K562 (cell line): ENCODE data around the gene GPD2. TPM values are rescaled to one million over a fixed set of nuclear protein-coding genes. Genes with fewer than 3 reads are reported as not detected.

Experiments
- ATAC-seq: fragments of 200-7000 bp; cut with Tn5 transposase; 3 replicates; pipeline ENCODE4 v1.9.1; 2020; ENCODE audit warnings: moderate library complexity
- BruUV-seq: library from RNA; stranded (reverse); fragments of 400-500 nt; replicated peaks from 2 replicates; lab custom pipeline; 2021; lab: Mats Ljungman, UMichigan
- CTCF ChIA-PET: fragments of 300-600 bp; formaldehyde crosslinking; extraction: SDS; loops from one replicate; lab custom pipeline; 2021; ENCODE audit warnings: low intra/inter-chr PET ratio; lab: Yijun Ruan, JAX
- POLR2A ChIA-PET: fragments of 300-600, 350-650 bp; sonication (Branson Sonifier 250); formaldehyde crosslinking; extraction: SDS; loops from one replicate; lab custom pipeline; 2021; ENCODE audit warnings: antibody characterized with exemption, inconsistent platforms; lab: Yijun Ruan, JAX
- DNase-seq, 4 experiments: peaks; one replicate each; pipeline versions ENCODE4 v3.0.0 to v3.0.0-alpha.2; 2011 to 2018; ENCODE audit warnings: low spot score in 3 of 4, mixed read lengths in 3 of 4; ENCODE audit errors: extremely low read depth in 1 of 4
- FAIRE-seq: peaks from 2 replicates; lab custom pipeline; 2011; peaks lifted over from hg19 to GRCh38; lab: Jason Lieb, UNC
- H2AFZ ChIP-seq: 2 replicates; pipeline ENCODE4 v1.6.0; 2011; ENCODE audit warnings: low read depth, low read length, control low read depth, inconsistent platforms
- H3K27ac ChIP-seq: fragments of 200-600 bp; 3 replicates; pipeline ENCODE4 v1.8.0; 2011; ENCODE audit warnings: low read depth, mild to moderate bottlenecking, control low read depth, inconsistent platforms, low read length, moderate library complexity, mixed read lengths; ENCODE audit errors: extremely low read depth
- H3K27me3 ChIP-seq, 2 experiments: fragments of 300-600 bp in 1 of 2; 2 replicates in 1 of 2; 3 replicates in 1 of 2; pipeline versions ENCODE4 v1.6.0 to v1.8.0; 2011; ENCODE audit warnings: inconsistent platforms in 2 of 2, low read length in 2 of 2, mild to moderate bottlenecking in 1 of 2, mixed read lengths in 1 of 2, moderate library complexity in 1 of 2; ENCODE audit not compliant: control insufficient read depth in 2 of 2, insufficient read depth in 2 of 2
- H3K36me3 ChIP-seq: fragments of 300-600 bp; 3 replicates; pipeline ENCODE4 v1.8.0; 2011; ENCODE audit warnings: mild to moderate bottlenecking, low read length, inconsistent platforms; ENCODE audit not compliant: control insufficient read depth, insufficient read depth
- H3K4me1 ChIP-seq, 2 experiments: fragments of 200-600 bp in 1 of 2; replicated peaks in 1 of 2; 2 replicates in 1 of 2; 3 replicates in 1 of 2; pipeline versions ENCODE4 v1.5.1 to v1.8.0; 2011; ENCODE audit warnings: inconsistent platforms in 2 of 2, low read length in 2 of 2, mild to moderate bottlenecking in 1 of 2, mixed read lengths in 1 of 2, moderate library complexity in 1 of 2; ENCODE audit not compliant: control insufficient read depth in 2 of 2, insufficient read depth in 2 of 2
- H3K4me2 ChIP-seq: 2 replicates; pipeline ENCODE4 v1.6.1; 2011; ENCODE audit warnings: low read length, control low read depth, inconsistent platforms, mixed read lengths; ENCODE audit not compliant: insufficient read depth
- H3K4me3 ChIP-seq: fragments of 200-600 bp; sonication (generic), shearing (Covaris generic); 2 replicates; pipeline ENCODE4 v1.5.1; 2016; ENCODE audit warnings: control low read depth, inconsistent platforms
- H3K79me2 ChIP-seq: fragments of 200-600 bp; 3 replicates; pipeline ENCODE4 v1.8.0; 2011; ENCODE audit warnings: low read length, inconsistent platforms; ENCODE audit not compliant: control insufficient read depth, insufficient read depth
- H3K9ac ChIP-seq, 2 experiments: 2 replicates each; pipeline versions ENCODE4 v1.6.0 to v1.6.1; 2011; ENCODE audit warnings: low read depth in 2 of 2, low read length in 2 of 2, control low read depth in 1 of 2, inconsistent platforms in 1 of 2, mild to moderate bottlenecking in 1 of 2, mixed read lengths in 1 of 2; ENCODE audit not compliant: insufficient read depth in 1 of 2
- H3K9me1 ChIP-seq: one replicate; pipeline ENCODE4 v1.6.0; 2011; ENCODE audit warnings: inconsistent platforms, mild to moderate bottlenecking, low read length, moderate library complexity; ENCODE audit not compliant: control insufficient read depth, insufficient read depth
- H3K9me3 ChIP-seq: replicated peaks from 2 replicates; pipeline ENCODE4 v1.5.1; 2011; ENCODE audit warnings: low read depth, low read length, inconsistent platforms; ENCODE audit not compliant: control insufficient read depth, insufficient read depth
- H4K20me1 ChIP-seq: replicated peaks from 2 replicates; pipeline ENCODE4 v1.6.1; 2011; ENCODE audit warnings: low read length, inconsistent platforms, mixed read lengths; ENCODE audit not compliant: control insufficient read depth, insufficient read depth
- ADNP ChIP-seq: fragments of 200-800 bp; sonication (Bioruptor generic); IDR thresholded peaks from 2 replicates; pipeline ENCODE4 v1.6.1; 2016; ENCODE audit warnings: missing genetic modification characterization, missing compliant biosample characterization
- BRD4 ChIP-seq: fragments of 200-600 bp; sonication (generic); IDR thresholded peaks from 2 replicates; pipeline ENCODE4 v1.6.1; 2017; ENCODE audit warnings: inconsistent platforms
- CBFA2T3 ChIP-seq: fragments of 450-650 bp; IDR thresholded peaks from 2 replicates; pipeline ENCODE4 v1.6.1; 2017
- CBX8 ChIP-seq: fragments of 200-600 bp; sonication (generic); IDR thresholded peaks from 2 replicates; pipeline ENCODE4 v1.6.1; 2012; ENCODE audit warnings: borderline replicate concordance, mixed run types, low read depth, mild to moderate bottlenecking, moderate library complexity, mixed read lengths, low read length, control low read depth, inconsistent platforms; ENCODE audit not compliant: poor library complexity, severe bottlenecking; ENCODE audit errors: extremely low read depth
- DNMT1 ChIP-seq: fragments of 450-650 bp; IDR thresholded peaks from 2 replicates; pipeline ENCODE4 v1.6.1; 2016; ENCODE audit warnings: antibody characterized with exemption, mild to moderate bottlenecking
- ESRRA ChIP-seq: fragments of 450-650 bp; IDR thresholded peaks from 2 replicates; pipeline ENCODE4 v1.6.1; 2014; ENCODE audit warnings: low read depth, mild to moderate bottlenecking, moderate library complexity, borderline replicate concordance
- FOS ChIP-seq: IDR thresholded peaks from 3 replicates; pipeline ENCODE4 v1.6.1; 2011; ENCODE audit not compliant: insufficient read length; ENCODE audit errors: extremely low read depth
- FOXK1 ChIP-seq: sonication (generic); formaldehyde crosslinking; IDR thresholded peaks from 2 replicates; pipeline ENCODE4 v1.8.0; 2022; ENCODE audit warnings: missing genetic modification reagents, mild to moderate bottlenecking, borderline replicate concordance
- HMG20A ChIP-seq: fragments of 450-650 bp; formaldehyde crosslinking; conservative IDR thresholded peaks from 2 replicates; pipeline ENCODE4 v1.4.0; 2020; ENCODE audit warnings: mild to moderate bottlenecking, mixed read lengths
- MAZ ChIP-seq, 2 experiments: fragments of 450-650 bp in 1 of 2; sonication (generic) in 1 of 2; formaldehyde crosslinking; IDR thresholded peaks in 1 of 2; conservative IDR thresholded peaks in 1 of 2; 2 replicates each; pipeline versions ENCODE4 v1.4.0 to v1.5.0; 2020; ENCODE audit warnings: mild to moderate bottlenecking in 1 of 2, missing genetic modification reagents in 1 of 2
- POLR3G ChIP-seq: IDR thresholded peaks from 2 replicates; pipeline ENCODE4 v1.6.1; 2011; ENCODE audit not compliant: insufficient read length, insufficient replicate concordance; ENCODE audit errors: extremely low read depth
- ZNF124 ChIP-seq: sonication (generic); formaldehyde crosslinking; IDR thresholded peaks from 2 replicates; pipeline ENCODE4 v1.8.1; 2022; ENCODE audit warnings: missing genetic modification reagents
- ZNF165 ChIP-seq: fragments of 250-450 bp; sonication (Bioruptor Pico); IDR thresholded peaks from 2 replicates; pipeline ENCODE4 v1.4.0; 2020; ENCODE audit warnings: borderline replicate concordance
- ZNF77 ChIP-seq: fragments of 250-450 bp; sonication (Bioruptor Pico); IDR thresholded peaks from 2 replicates; pipeline ENCODE4 v1.5.0; 2020
- WGBS: fragments of 100-300 bp; shearing (Covaris generic); methylation state at CpG from one replicate; pipeline ENCODE4 v1.1.6; 2016; ENCODE audit warnings: low coverage, mixed read lengths; ENCODE audit not compliant: insufficient coverage; ENCODE audit errors: missing lambda C conversion rate; 5-methylcytosine and 5-hydroxymethylcytosine counted together
- in situ Hi-C: fragments of 300-500 bp; cut with MboI; formaldehyde crosslinking; loops from 4 replicates; pipeline ENCODE4 v1.15.0; 2018; ENCODE audit warnings: inconsistent platforms, mixed read lengths
- intact Hi-C: fragments of 100-400 bp; cut with micrococcal nuclease; formaldehyde crosslinking; loops from 2 replicates; pipeline ENCODE4 v1.14.2; 2022
- polyA plus RNA-seq, 8 experiments: library from polyadenylated mRNA; depleted of rRNA in 4 of 8; stranded (reverse) in 5 of 8; unstranded in 3 of 8; fragments of >200 nt; fragmentation: Nextera tagmentation in 2 of 8; fragmentation: Illumina TruSeq in 1 of 8; extraction: Ambion mirVana in 2 of 8; extraction: Trizol in 1 of 8; gene quantifications; 2 replicates each; pipeline versions ENCODE4 v1.2.1 to v1.2.3, GENCODE V29; 2011 to 2014; ENCODE audit warnings: inconsistent platforms in 1 of 8, missing spikeins in 1 of 8
- total RNA-seq, 7 experiments: library from RNA; depleted of rRNA in 6 of 7; stranded (reverse); fragments of >200 nt in 6 of 7; fragmentation: Illumina TruSeq in 2 of 7; extraction: Trizol in 2 of 7; gene quantifications; 2 replicates each; pipeline versions ENCODE4 v1.2.1 to v1.2.3, GENCODE V29; 2011 to 2021; ENCODE audit warnings: low replicate concordance in 1 of 7
- TF ChIP-seq, protein P1 (sequence below): fragments of 450-650 bp; IDR thresholded peaks from one replicate; pipeline ENCODE4 v1.6.1; 2018; ENCODE audit warnings: mild to moderate bottlenecking, moderate library complexity; ENCODE audit not compliant: partially characterized antibody
- TF ChIP-seq, protein P2 (sequence below): fragments of 250-450 bp; sonication (Bioruptor Pico); IDR thresholded peaks from 2 replicates; pipeline ENCODE4 v1.8.0; 2022; ENCODE audit warnings: moderate library complexity, mild to moderate bottlenecking, inconsistent platforms
- TF ChIP-seq, protein P3 (sequence below): sonication (generic); formaldehyde crosslinking; IDR thresholded peaks from 2 replicates; pipeline ENCODE4 v1.8.1; 2023; ENCODE audit warnings: mild to moderate bottlenecking, missing genetic modification reagents
- TF ChIP-seq, protein P4 (sequence below): fragments of 250-450 bp; sonication (Bioruptor Pico); IDR thresholded peaks from 2 replicates; pipeline ENCODE4 v1.5.1; 2021; ENCODE audit warnings: mild to moderate bottlenecking

Gene GPD2
- total and polyA plus RNA-seq, 9 of the 15 experiments (the other 6 are each of a cell fraction or from before 2014, with no cell fraction given): 5.2 to 39.2 (median 19.0) TPM

DNA sequence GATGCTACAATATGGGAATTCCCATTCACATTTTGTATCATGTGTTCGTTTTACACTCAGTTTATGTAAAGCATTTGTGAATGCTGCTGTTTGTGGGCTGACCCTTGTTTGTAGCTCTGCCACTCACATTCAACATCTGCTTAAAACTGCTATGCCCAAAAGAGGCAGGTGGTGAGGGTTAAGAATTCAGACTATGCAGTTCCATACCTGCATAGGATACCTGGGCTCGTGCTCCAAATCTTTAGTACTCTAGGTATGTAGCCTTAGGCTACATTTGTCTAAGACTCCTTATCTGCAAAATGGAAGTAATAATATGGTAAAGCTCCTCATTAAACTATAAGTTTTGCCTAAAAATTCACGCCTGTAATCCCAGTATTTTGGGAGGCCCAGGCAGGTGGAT is 199.5 kb downstream of the GPD2 start:
- intact Hi-C loops: no loop called here

More for the DNA sequence above, 199.5 kb downstream of the GPD2 start:
- Histone ChIP-seq H3K27me3 (no peaks in the 10 kb centered on the region), H3K4me2 (no peak overlapping the region), H4K20me1 (no peaks in the 10 kb centered on the region), H3K9me3 (no peaks in the 10 kb centered on the region; the same call in 1 of the 2 replicates), H3K4me3 (no peak overlapping the region), H3K79me2 (no peaks in the 10 kb centered on the region), H2AFZ (no peak overlapping the region), H3K9ac (no peak overlapping the region), H3K27ac (no peak overlapping the region), H3K4me1 (no peaks in the 10 kb centered on the region), H3K9me1 (no peaks in the 10 kb centered on the region), H3K36me3 (no peaks in the 10 kb centered on the region)
- no peak for FAIRE-seq
- ATAC-seq: no peak
- CTCF ChIA-PET: no interaction called here
- TF ChIP-seq DNMT1 (no peak), FOS (no peak), ZNF165 (no peak), HMG20A (CRISPR knock-in tag) (no peak), ZNF77 (no peak), BRD4 (no peak), MAZ (CRISPR knock-in tag; conservative IDR thresholded peaks at IDR 0.05 in 1 of 2, IDR thresholded peaks at IDR 0.05 in 1 of 2) (no peak), CBFA2T3 (no peak), ZNF124 (CRISPR knock-in tag) (no peak), FOXK1 (CRISPR knock-in tag) (no peak), CBX8 (no peak), ADNP (no peak), ESRRA (no peak), POLR3G (no peak)
- TF ChIP-seq, protein P1, sequence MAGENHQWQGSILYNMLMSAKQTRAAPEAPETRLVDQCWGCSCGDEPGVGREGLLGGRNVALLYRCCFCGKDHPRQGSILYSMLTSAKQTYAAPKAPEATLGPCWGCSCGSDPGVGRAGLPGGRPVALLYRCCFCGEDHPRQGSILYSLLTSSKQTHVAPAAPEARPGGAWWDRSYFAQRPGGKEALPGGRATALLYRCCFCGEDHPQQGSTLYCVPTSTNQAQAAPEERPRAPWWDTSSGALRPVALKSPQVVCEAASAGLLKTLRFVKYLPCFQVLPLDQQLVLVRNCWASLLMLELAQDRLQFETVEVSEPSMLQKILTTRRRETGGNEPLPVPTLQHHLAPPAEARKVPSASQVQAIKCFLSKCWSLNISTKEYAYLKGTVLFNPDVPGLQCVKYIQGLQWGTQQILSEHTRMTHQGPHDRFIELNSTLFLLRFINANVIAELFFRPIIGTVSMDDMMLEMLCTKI: no peak
- TF ChIP-seq, protein P2, sequence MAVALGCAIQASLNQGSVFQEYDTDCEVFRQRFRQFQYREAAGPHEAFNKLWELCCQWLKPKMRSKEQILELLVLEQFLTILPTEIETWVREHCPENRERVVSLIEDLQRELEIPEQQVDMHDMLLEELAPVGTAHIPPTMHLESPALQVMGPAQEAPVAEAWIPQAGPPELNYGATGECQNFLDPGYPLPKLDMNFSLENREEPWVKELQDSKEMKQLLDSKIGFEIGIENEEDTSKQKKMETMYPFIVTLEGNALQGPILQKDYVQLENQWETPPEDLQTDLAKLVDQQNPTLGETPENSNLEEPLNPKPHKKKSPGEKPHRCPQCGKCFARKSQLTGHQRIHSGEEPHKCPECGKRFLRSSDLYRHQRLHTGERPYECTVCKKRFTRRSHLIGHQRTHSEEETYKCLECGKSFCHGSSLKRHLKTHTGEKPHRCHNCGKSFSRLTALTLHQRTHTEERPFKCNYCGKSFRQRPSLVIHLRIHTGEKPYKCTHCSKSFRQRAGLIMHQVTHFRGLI (CRISPR knock-in tag): no peak
- TF ChIP-seq, protein P3, sequence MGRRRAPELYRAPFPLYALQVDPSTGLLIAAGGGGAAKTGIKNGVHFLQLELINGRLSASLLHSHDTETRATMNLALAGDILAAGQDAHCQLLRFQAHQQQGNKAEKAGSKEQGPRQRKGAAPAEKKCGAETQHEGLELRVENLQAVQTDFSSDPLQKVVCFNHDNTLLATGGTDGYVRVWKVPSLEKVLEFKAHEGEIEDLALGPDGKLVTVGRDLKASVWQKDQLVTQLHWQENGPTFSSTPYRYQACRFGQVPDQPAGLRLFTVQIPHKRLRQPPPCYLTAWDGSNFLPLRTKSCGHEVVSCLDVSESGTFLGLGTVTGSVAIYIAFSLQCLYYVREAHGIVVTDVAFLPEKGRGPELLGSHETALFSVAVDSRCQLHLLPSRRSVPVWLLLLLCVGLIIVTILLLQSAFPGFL (CRISPR knock-in tag): no peak
- TF ChIP-seq, protein P4, sequence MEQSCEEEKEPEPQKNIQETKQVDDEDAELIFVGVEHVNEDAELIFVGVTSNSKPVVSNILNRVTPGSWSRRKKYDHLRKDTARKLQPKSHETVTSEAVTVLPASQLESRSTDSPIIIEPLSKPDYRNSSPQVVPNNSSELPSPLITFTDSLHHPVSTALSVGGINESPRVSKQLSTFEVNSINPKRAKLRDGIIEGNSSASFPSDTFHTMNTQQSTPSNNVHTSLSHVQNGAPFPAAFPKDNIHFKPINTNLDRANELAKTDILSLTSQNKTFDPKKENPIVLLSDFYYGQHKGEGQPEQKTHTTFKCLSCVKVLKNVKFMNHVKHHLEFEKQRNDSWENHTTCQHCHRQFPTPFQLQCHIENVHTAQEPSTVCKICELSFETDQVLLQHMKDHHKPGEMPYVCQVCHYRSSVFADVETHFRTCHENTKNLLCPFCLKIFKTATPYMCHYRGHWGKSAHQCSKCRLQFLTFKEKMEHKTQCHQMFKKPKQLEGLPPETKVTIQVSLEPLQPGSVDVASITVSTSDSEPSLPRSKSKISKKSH (CRISPR knock-in tag): no peak
- no peak for DNase-seq
- in situ Hi-C loops: no loop called here
- POLR2A ChIA-PET: interaction anchor here (1.4 kb wide), 1 partner anchor 20 kb away, joined by 3 read pairs; no protein-coding TSS in a partner anchor
- WGBS: 14% methylated on average over 3 of the region's 3 CpGs
- no TSS peak for BruUV-seq
